Measurements from ENCODE around the gene LACC1. TPM values are rescaled to one million over a fixed set of nuclear protein-coding genes. Genes with fewer than 3 reads are reported as not detected.

The LACC1 gene
- total and polyA plus RNA-seq, 10 of the 15 experiments (the other 5 are each of a cell fraction or from before 2014, with no cell fraction given) = 0.03 to 3.7 (median 3.0) TPM

GRCh38 chr13:43934273-43934672, 54.6 kb downstream of the LACC1 start (continued):
- TF ChIP-seq HSF1 (IDR thresholded peaks at IDR 0.05; ENCODE audit: low read depth, low read length) (no peak), BCLAF1 (IDR thresholded peaks at IDR 0.05) (no peak)

DNA sequence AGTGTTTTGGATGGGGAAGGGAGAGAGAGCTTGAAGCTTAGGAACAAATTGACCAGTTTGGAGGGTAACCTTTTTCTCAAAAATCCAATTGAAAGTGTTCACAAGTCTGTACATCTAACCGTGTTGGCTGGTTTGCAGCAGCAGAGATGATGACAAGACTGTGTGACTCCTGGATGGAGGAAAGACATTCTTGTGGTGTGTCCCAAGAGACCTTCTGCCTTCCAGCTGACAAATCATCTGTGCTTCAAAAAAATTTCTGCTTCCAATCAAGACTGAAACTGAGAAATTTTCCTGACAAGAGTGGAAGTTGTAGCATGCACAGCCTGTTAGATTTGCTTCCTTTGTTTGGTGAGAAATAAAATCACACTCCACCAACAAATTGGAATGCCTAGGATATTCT, 56.2 kb downstream of the LACC1 start:
- Histone ChIP-seq H3K27me3 (replicated peaks in 1 of 2; ENCODE audit: control insufficient read depth in 2 of 2, insufficient read depth in 2 of 2, low read length in 1 of 2) (peaks cover 0 to 8% of the 10 kb centered on the region in 2 experiments; a peak in 2 of 4 replicates), H3K9me3 (replicated peaks; ENCODE audit: control insufficient read depth, insufficient read depth, low read length) (peaks cover 2% of the 10 kb centered on the region; the same call in 1 of the 3 replicates), H3K4me1 (ENCODE audit: control insufficient read depth, insufficient read depth, low read length) (peaks cover 4% of the 10 kb centered on the region), H3K79me2 (ENCODE audit: control insufficient read depth, insufficient read depth, low read length) (no peaks in the 10 kb centered on the region), H3K9ac (ENCODE audit: control insufficient read depth, insufficient read depth, low read length) (no peak overlapping the region), H4K20me1 (ENCODE audit: control insufficient read depth, insufficient read depth) (no peaks in the 10 kb centered on the region), H3K27ac (ENCODE audit: control insufficient read depth, insufficient read depth) (no peak overlapping the region), H3K36me3 (ENCODE audit: control insufficient read depth in 2 of 2, insufficient read depth in 2 of 2, low read length in 1 of 2) (no peaks in the 10 kb centered on the region), H2AFZ (ENCODE audit: control insufficient read depth, low read depth, low read length) (no peak overlapping the region), H3K4me2 (ENCODE audit: control insufficient read depth, insufficient read depth) (no peak overlapping the region), H3K4me3 (no peak overlapping the region)
- ChIA-PET CTCF (no interaction called here), POLR2A (no interaction called here), RAD21 (ENCODE audit: unreplicated experiment) (no interaction called here), SMC1A (ENCODE audit: uncharacterized antibody, unreplicated experiment) (no interaction called here)
- intact Hi-C loops (cut with micrococcal nuclease; ENCODE audit: unreplicated experiment) (no loop called here), in situ Hi-C loops (cut with MboI) (no loop called here)
- no peak for TF ChIP-seq IKZF1 (conservative IDR thresholded peaks at IDR 0.05)
- no peak for FAIRE-seq
- ATAC-seq = no peak
- WGBS (ENCODE audit: insufficient coverage, insufficient replicate concordance, low lambda C conversion rate, missing lambda C conversion rate) = 33% methylated on average over 1 of the region's 1 CpG
- BruUV-seq (replicated peaks) = no TSS peak
- DNase-seq (ENCODE audit: low read depth, low spot score) = no peak

Data from GM12878 (cell line).